NCI-H82 treated with DMSO at 0.1 percent for 48 hours (cell line): ENCODE data around the gene GATA5.
"Not testable (repeated sequence)": the region's sequence is repeated elsewhere in the genome, so short reads cannot be mapped to it uniquely, and the experiment has no call there.

ENCODE experiments used
- DNase-seq: peaks from one replicate; lab custom pipeline; 2025; ENCODE audit not compliant: unreplicated experiment; lab: John Stamatoyannopoulos, UW

Gene GATA5

DNA sequence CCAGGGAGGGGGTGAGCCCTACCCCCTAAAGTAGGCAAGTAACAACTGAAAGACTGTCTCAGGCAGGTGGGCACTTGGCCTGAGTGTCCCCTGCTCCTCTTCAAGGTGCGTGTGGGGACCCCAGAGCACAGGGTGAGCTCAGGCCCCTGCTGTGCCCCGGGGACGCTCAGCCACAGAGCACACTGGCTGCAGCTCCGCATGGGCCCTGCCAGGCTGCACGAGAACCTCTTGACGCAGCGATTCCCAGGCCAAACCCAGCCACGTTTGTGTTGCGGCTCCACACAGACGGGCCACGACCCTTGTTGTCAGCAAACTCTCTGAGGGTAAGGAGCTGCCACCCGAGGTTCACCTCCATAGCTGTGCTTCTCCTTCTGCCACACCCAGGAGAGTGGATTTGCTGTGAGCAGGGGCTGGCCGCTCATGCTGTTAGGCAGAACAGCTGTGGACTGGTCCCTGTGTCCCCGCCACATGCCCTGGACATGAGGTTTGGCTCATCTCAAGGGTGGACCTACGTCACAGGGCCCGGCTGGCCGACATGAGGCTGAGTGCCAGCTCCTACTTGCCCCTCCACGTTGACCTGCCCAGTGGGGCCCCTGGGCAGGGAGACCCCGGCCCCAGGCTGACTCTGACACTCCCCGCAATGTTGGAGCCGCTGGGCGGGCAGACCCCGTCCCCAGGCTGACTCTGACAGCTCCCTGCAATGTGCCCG, 29.7 kb upstream of the GATA5 start:
- no peak for DNase-seq

DNA sequence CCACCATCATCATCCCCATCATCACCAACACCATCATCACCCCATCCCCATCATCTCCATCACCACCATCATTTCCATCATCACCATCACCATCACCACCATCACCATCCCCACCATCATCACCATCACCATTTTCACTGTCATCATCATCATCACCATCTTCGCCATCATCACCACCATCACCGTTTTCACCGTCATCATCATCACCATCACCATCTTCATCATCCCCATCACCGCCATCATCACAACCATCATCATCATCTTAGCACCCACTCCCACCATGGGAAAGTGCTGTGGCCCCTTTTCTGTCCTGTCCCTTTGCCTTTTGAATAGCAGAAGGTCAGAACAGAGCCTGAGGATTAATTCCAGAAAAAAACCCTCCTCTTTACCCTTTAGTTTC, 28.5 kb upstream of the GATA5 start:
- no peak for DNase-seq

DNA sequence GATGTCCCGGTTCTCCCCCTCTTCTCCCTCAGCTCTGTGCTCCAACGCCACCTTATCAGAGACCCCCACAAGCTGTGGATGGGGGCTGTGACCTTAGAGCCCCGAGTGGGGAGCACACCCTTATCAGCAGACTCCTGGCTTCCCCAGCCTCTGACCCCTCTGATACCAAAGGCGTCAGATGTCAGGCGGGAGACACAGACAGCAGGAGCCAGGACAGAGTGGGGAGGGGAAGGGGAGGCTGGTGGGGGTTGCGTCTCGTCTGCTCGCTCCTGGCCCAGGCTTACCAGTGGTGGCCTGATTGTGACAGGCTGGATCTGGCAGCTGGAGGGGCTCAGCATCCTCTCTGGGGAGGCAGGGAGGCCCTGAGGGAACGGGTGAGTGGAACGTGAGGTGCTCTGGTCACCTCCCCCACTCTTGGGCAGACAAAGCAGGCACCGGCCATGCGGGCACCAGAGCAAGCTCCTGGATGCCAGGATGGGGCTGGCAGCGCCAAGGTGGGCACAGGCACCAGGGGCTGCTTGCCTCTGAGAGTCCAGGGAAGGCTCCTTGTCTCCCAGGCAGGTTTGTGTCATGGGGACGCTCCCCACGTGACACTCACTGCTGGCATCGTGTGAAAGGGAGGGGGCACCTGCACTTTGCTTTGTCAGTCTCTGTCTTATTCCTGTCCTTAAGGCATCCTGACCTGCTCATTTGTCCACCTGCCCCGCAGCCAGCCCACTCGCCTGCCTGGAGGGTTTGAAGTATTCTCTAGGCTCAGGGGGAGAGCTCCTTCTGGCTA, 27.8 kb upstream of the GATA5 start:
- DNase-seq = no peak

DNA sequence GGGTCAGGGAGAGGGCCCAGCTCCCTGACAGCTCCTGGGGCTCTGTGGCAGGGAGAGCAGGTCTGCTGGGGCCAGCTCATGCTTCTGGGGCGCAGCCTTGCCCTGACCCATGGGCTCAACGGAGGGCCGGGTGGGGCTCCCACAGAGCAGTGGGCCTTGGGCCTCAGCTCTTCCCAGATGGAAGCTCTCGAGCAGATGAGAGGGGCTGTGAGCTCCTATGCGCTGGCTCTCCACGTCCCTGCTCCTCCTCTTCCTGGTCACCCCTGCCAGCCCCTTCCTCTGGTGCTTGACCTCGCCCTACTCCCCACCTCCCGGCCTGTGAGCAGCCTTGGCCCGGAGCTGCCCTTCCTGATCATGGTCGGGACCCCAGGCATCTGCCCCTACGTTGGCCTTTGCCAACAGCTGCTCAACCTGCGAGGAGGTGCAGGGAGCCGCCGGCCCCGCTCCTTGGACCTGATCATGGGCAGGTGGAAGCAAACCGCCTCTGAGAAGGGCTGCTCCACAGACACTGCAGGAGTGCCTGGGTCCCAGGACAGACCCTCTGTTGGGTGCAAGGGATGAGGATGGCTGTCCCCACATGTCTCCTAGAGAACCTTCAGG, 26.8 kb upstream of the GATA5 start:
- no peak for DNase-seq

DNA sequence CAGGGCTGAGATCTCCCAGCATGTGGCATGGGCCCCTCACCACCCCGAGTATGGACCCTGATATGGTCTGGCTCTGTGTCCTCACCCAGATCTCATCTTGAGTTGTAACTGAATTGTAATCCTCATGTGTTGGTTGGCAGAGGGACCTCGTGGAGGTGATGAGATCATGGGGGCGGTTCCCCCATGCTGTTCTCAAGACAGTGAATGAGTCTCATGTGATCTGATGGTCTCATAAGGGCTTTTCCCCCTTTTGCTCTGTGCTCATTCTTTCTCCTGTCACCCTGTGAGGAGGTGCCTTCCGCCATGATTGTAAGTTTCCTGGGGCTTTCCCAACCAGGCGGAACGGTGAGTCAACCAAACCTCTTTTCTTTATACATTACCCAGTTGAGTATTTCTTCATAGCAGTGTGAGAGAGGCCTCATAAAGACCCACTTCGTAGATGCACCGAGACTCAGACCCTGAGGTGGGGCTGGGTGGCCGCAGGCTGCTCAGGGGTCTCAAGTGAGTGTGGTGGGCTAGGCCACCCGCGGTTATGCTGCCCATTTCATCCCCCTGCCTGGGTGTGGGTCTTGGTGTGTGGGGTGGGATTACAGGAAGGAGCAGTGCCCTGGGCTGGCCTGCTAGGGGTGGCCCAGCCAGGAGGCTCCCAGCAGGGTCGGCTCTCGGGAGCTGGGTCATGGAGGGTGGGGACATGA, 26.2 kb upstream of the GATA5 start:
- no peak for DNase-seq

DNA sequence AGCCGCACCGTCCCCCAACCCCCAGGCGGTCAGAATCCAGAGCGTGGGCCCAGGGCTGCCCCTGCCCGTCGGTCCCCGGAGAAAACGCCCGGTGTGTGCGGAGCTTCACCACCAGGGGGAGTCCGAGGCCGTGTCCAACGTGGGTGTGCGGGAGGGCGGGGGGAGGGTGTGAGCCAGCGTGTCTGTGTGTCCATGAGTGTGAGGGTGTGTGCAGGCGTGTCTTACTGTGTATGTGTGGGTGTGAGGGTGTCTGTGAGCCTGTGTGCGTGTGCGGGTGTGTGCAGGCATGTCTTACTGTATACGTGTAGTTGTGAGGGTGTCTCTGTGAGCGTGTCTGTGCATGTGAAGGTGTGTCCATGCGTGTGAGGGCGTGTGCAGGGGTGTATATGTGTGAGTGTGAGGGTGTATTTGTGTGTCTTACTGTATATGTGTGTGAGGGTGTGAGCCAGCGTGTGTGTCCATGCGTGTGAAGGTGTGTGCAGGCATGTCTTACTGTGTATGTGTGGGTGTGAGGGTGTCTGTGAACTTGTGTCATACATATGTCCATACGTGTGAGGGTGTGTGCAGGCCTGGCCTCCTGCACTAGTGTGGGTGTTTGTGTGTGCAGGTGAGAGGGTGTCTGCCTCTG, 24.6 kb upstream of the GATA5 start:
- peak; percentile 51 for DNase-seq

DNA sequence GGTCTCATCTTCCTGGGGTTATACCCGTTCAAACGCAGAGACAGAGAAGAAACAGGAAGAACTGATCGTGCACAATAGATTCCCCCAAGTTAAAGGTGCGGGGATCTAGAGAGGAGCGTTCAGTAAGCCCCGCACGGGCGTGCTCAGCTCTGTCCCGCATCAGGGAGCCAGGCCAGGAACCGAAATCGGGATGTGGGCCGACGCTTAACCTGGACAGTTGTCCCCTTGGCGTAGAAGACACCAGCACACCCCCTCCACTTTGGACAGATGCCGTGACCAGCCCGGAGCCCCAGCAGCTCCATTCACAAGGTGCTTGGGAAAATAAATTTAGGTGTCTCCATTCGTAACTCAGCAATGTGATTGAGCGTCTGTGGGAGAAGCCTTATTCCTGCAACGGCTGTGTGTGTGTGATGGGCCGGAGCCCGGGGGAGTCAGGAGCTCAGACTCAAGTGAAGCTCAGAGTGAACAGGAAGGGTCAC, 24.0 kb upstream of the GATA5 start:
- no peak for DNase-seq

DNA sequence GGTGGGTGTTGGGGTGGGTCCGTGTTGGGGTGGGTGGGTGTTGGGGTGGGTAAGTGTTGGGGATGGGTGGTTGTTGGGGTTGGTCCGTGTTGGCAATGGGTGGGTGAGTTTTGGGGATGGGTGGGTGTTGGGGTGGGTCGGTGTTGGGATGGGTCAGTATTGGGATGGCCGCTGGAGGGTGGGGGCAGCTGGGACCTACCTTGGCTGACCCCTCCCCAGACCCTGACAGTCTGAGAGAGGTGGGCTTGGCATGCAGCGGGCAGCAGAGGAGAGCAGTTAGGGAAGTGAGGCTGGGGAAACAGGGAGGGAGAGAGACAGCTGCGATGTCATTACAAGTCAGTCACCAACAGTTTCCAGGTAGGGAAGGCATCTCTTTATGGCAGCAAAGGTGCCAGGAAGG, 23.1 kb upstream of the GATA5 start:
- DNase-seq = no peak

DNA sequence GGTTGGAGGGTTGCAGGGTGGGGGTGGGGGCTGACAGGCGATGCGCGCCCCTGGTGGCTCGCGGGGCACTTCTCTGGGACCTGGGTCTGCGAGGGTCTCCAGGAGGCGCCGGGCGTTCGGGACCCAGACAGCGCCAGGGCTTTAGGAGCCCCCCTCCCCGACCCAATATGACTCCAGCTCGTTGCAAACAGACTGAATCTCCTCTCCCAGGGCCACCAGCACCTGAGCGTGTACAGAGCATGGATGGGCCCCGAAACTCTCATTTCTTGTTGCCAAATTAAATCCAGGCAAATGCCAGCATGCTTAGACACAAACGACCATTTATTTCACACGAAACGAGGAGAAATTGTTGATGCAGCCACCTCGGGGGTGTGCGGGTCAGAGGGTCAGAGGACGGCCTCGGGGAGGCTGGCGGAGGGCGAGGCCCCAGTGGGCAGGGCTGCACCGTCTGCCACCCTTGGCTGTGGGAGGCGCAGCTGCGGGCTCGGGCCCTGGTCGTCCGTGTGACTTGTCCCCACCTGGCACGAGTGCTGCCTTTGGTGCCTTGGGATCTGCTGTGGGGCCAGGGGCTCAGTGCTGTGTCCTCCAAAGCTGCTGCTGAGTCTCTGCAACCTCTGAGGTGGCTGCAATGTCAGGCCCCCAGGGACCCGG, 20.9 kb upstream of the GATA5 start:
- no peak for DNase-seq

DNA sequence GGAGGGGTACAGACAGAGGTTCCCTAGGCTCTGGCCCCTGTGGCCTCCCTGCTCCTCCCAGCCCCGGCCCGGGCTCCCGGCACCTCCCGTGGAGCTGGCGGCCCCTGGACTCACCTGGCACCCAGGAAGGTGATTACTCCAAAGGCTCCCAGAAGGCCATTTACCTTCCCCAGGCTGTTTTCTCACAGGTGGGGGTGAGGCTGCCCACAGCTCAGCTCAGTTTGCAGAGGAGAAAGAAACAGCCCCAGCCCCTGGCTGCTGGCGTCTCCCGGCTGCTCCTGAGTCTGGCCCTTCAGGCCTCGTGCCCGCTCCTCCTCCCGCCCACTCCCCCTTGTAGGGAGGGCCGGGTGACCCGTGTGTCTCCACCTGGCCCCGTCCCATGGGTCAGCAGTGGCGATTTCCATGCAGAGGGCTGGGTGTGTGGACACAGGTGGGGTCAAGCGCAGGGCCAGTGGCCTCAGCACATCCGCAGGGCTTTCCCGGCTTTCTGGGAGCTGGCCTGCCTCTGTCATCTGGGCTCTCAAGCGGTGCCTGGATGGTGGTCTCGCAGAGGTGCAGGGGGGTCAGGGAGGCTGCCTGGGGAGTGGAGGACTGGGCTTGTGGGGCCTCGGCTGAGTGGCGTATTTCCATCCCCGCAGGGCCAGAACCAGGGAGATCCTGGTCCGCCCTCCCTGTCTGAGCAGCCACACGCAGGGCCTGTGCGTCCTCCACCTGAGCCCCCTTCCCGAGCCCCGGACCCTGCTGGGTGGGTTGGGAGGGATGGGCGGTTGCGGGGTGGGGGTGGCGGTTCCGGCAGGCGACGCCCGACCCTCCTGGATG, 20.2 kb upstream of the GATA5 start:
- DNase-seq = no peak

DNA sequence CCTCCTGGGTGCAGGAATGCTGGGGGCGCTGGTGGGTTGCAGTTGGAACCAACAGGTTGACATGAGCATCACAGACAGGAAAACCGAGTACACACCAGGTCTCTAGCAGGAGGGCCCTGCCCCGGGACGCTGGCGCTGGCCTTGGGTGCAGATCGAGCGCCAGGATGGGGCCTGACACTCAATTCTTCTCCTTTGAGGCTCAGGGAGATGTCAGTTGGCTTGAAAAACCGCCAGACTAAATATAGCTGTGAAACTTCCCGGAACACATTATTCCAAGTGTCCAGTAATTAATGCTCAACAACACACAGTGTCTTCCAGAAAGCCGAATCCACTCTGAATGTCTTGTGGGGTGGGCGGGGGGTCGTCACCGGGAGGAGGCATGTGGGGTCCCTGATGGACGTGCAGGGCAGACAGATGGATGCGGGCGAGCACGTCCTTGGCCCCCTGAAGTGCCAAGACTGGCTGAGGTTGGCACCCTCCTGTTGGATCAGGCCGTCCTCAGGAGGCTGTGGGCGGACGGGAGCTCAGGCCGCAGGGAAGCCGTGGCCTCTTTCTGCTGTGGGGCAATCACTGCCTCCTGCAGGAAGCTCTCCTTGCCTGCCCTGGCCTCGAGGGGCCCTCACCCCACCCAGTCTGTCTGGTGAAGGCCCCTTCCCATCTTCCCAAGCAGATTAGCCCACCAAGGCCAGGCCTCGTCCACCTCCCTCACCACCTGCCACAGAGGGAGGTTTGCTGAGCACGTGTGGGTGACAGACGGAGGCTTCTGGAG, 19.4 kb upstream of the GATA5 start:
- DNase-seq = no peak

DNA sequence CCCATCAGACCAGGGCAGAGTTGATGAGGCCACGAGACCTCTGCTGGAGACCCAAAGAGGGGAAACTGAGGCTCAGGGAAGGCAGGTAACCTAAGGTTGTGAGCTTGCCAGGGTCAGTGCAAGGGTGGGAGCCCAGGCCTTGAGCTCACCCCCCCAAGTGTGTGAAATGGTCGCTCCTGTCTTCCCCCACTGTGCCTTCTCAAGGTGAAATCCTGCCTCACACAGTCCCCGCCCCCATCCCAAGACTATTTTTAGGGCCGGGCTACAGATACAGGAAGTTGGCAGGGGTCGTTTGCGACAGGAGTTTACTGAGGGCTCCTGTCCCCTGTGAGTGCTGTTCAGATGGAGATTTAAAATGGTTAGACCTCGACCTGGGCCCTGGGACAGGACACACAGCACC, 18.7 kb upstream of the GATA5 start:
- no peak for DNase-seq

DNA sequence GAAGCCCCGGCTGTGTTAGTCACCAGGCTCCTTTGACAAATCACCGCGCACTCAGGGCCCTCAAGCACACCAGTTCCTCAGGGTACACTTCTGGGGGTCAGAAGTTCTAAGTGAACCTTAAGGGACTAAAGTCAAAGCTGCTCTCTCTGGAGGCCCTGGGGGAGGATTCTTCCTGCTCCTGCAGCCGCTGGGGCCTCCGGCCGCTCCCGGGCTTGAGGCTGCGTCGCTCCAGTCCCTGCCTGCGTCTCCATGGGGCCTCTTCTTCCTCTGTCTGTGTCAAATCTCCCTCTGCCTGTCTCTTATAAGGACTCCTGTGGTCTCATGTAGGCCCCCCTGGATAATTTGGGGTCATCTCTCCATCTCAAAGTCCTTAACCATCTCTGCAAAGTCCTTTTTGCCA, 18.1 kb upstream of the GATA5 start:
- no peak for DNase-seq

DNA sequence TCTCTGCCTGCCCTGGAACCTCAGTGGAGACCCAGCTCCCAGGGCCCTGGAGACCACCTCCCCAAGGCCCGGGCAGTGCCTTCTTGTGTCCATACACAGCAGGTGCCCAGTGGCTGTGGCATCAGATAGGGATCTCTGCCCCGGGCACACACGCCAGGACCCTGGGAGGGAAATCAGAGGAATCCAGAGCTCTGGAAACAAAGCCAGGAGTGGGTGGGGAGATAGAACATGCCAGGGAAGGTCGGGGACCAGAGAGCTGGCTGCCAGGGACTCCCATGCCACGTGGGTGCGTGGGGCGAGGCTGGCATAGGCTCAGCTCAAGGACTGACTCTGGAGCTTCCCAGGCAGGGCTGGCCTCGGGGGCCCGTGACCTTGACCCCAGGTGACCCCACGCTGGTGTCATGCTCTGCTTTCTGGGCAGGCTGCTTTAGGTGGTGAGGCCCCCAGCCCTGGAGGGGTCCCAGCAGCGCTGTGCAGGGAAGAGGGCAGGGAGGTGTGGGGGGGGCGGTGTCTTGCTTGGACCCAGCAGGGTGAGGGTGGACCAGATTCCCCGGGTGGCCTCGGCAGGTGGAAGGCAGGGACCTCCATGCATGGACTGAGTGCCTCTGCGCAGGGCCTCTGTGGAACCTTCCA, 17.6 kb upstream of the GATA5 start:
- no peak for DNase-seq

DNA sequence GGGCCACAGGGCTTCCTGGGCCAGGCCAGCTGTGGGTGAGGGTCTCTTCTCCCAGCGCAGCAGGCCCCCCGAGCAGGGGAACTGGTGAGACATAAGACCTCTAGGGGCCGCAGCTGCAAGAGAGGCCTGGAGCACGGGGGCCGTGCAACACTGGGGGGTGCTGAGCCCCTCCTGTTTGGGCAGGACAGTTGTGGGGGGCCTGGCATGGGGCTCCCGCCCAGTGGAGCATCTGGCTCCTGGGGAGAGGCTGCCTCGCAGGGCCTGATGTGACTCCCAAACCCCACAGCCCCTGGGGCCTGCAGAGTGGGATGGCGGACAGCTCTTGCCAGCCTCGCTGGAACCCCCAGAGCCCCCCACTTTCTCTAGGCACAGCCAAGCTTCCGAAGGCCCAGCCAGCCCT, 16.9 kb upstream of the GATA5 start:
- DNase-seq = no peak

DNA sequence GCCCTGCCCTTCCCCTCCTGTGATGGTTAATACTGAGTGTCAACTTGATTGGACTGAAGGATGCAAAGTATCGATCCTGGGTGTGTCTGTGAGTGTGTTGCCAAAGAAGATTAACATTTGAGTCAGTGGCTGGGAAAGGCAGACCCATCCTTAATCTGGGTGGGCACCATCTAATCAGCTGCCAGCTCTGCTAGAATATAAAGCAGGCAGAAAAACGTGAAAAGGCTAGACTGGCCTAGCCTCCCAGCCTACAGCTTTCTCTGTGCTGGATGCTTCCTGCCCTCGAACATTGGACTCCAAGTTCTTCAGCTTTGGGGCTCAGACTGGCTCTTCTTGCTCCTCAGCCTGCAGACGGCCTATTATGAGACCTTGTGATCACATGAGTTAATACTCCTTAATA, 15.0 kb upstream of the GATA5 start:
- not testable (repeated sequence) for DNase-seq

DNA sequence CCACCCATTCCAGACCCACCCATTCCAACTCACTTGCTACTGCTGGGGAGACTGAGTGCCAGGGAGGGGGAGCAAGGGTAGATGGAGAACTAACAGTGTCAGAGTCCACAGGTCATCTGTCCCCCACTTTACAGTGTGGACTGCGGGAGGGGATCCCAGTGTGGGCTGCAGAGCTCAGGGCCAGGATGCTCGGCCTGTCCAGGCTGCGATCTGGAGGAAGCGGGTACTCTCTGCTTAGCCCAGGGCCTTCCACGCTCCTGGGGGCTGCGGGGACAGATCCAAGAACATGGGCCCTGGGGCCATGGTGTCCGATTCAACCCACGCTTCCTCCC, 14.1 kb upstream of the GATA5 start:
- no peak for DNase-seq

DNA sequence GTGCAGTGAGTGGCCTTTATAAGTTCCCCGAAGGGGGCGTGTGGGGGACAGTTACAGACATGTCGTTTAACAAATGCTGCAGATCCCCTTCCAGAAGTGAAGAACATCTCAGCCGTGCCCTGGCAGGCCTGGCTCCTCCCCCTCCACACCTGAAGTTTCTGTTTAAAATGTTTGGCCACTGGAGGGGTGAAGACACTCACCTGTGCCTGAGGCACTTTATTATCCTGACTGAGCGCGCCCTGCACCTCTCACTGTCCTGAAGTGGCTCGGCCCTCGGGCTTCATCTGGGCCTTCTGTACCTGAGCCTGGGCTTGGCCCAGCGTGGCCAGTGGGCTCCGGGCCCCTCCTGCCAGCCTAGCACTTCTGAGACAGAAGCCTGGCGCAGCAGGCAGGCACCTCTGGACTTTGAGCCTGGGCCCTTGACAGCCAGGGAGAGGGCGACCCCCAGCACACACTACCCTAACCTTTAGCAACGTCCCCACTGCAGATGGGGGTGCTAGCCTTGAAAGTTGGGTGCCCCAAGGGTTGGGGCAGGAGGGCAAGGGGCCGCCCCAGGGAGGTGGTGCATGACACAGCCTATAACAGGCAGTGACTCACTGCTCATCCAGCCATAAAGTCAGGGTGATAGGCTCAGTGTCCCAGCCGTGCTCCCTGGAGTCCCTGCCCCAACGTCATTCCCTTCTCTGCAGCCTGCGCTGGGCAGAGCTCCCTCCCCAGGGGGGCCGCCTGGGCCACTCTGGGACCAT, 13.6 kb upstream of the GATA5 start:
- DNase-seq = no peak
